Effector CD8-positive, alpha-beta T cell (primary cell): ENCODE data around the gene NID2.

Source experiments
- DNase-seq: peaks from one replicate; lab custom pipeline; 2025; lab: John Stamatoyannopoulos, UW

Gene NID2

DNA sequence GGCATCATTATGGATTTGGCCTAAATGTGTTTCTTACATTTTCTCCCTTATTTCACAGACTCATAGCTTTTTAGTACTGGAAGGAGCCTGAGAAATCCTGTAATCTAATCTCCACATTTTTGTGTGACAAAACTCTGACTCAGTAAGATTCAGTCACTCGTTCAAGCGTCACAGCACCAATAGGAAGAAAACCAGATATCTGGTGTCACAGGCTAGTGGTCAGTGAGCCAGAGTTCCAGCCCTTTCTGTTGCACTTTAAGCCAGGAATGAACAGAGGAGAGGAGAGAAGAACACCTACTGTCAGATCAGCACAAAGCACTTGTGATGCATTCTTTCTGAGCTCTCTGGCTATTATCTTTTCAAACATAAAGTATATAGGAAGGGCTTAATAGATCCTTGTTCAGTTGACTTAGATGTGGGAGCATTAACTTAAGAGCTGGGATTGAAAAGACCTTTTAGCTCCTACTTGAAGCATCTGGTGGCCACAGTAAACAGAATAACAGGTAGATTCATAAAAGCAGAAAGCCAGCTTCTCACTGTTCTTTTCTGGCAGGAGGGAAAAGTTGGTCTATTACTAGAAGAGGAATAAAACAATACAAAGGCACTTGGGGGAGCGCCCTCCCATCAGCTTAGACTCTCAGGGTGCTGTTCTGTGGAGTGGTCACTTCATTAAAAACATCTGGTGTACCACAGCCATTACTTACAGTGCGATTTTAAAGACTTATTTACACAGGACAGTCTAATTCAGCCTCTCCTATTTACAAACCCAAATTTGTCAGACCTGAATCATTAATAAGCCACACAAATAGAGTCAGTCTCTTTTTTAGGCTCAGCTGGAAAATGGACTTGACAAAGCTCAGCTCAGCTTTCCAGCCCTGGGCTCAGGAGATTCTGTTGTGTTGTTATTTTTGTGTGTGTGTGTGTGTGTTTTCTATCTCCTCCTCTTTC lies 12.2 kb upstream of the NID2 start:
- DNase-seq: no peak

DNA sequence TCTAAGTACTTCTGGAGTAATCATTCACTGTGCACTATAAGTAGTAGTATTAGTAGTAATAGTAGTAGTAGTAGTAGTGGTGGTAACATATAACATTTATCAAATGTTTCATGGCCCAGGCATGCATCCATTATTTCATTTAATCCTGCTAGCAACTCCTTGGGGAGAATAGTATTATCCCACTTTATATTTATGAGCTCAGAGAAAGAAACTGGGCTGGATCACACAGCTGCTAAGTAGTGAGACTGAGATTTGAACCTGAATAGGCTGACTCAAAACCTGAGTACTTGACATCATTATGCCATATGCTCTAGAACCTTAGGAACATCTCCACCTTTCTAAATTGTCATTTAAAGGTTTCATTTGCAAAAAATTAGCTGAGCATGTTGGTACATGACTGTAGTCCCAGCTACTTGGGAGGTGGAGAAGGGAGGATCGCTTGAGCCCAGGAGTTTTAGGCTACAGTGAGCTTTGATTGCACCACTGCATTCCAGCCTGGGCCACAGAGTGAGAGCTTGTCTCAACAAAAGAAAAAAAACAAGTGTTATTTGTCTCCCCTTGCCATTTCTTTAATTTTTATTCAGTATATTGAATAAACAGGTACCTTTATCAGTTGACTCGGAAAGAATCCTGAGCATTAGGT lies 11.4 kb upstream of the NID2 start:
- no peak for DNase-seq

DNA sequence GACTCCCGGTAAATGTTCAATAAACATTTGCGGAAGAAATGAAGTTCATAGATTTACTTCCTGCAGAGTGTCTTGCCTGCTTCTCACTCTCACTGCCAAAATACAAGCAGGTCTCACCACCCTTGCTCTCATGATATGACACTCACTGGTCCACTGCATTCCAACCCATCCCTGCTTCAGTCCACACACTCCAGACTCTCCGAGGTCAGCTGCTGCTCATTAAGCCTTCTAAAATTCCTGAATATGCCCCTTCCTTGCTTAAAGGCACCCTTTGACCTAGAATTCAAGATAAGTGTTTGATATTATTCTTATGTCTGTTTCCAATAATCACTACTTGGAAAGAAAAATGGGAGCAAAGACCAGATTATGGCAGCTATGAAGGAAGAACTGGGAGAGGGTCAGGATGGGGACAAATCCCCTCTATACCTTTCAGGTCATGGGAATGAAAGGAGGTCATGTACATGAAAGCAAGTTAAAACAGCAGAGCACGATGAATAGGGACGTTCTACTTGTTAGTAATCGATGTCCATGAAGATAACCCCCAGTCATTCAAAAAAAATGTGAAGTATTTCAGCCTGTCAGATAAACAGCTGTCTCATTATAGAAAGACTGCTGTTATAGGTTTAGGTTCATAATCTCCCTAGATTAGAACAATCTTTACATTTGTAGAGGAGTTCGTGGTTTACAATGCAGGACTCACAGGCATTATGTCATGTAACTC lies 10.5 kb upstream of the NID2 start:
- no peak for DNase-seq

DNA sequence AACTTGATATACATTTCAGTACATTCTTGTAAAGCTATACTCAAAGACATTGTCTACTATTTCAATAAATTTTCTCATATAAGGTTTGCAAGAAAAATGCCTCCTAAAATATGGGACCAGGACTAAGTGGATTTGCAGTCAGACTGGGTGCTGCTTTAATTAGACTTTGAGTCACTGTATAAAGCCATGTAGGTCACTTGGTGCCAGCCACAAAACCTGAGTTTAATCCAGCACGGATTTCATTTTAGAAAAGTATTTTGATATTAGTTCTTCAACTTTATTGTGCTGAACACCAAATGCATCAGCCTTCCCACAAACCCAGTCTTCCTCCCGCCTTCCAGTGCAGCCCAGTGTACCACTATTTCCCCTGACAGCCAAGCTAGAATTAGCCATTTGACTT lies 9.9 kb upstream of the NID2 start:
- DNase-seq: no peak

DNA sequence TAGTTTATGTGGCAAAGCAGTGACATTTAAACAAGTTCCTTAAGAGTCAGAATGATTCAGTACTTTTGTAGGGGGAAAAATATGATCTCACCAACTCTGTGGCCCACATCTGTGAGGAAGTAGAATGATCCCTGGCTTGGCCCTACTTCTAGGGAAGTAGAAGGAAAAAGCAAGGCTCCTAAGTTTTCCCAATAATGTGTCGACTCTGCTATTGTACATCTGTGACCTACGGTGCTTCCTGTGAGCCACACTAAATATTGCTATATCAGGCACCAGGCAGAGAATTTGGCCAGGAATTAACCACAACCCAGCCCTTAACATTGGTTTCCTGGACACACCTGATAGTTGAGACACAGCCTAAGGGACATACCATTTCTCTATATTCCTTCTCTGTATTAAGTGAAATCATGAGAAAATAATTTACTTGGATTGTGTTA lies 9.3 kb upstream of the NID2 start:
- no peak for DNase-seq

DNA sequence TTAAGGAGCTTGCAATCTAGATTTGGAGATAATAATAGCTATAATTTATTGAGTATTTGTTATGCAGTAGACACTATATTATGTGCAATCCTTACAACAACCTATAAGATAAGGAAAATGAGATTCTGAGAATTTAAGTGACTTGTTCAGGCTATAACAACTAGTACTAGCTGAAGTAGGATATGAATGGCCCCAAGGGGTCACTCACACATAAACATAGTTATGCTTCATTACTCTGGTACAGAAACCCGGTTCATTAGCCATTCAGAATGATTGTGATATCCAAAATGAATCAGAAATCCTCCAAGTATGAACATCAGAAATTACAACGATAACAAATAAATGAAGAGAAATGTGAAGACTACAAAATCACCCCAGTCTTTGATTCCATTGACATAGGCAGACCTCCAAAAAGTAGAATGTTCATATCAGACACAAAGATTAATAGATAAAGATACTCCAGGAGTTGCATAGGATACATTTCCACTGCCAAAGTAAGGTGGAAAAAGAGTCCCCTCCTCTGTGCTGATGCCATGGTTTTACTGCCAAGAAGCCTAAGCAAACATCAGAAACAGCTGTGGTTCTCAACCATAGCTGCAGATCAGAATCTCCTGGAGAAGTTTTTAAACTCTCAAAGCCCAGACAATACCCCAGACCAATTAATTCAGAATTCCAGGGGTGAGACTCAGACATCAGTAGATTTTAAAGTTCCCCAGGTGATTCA lies 8.6 kb upstream of the NID2 start:
- no peak for DNase-seq

DNA sequence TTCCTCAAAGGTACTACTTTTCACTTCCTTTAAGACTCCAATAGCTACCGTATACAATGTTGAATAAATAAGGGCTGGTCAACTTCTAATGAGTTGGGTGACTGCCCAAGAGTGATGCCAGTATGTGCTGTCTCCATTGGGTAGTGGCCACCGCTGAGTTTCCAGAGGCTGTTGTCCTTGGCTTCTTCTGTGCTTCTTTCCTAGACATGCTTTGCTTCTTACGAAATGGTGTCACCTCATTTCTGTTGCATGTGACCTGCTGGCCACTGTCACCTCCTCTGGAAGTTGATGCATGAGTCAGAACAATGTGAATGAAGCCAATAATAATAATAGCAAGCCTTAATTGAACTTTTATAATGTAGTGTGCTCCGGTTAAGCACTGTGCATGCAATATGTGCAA lies 7.5 kb upstream of the NID2 start:
- no peak for DNase-seq

DNA sequence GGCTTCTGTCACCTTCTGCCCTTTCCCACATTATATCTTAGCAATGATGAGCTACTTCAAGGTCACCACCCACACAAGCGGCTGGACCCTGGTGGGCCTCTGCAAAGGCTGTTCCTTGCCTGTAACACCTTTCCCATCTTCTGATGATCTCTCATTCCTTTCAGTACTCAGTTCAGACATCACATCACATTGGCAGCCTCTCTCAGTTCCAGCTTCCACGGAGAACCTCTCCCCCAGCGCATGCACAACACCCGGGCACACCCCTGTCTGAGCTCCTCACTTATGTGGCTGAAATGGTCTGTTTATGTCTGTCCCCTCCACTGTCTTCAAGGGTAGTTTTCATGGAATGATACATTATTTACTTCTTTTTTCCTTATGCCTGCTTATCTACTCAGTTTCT lies 6.5 kb upstream of the NID2 start:
- no peak for DNase-seq

DNA sequence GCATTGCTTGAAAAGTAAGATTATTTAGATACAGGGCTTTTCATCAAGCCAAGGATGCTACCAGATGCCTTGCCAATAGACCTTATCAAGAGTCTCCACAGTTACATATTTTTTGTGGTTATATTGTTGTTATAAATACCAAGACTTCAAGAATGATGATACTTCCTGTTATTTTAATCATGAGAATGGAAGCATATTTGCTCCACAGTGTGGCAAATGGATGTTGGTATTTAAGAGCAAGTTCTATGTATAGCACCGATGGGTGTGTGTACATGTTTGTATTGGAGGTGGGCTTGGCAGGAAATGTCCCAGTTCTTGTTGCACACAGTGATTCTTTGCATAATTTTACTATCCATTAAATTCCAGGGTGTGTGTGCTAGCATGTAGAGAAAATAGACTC lies 4.4 kb upstream of the NID2 start:
- no peak for DNase-seq

DNA sequence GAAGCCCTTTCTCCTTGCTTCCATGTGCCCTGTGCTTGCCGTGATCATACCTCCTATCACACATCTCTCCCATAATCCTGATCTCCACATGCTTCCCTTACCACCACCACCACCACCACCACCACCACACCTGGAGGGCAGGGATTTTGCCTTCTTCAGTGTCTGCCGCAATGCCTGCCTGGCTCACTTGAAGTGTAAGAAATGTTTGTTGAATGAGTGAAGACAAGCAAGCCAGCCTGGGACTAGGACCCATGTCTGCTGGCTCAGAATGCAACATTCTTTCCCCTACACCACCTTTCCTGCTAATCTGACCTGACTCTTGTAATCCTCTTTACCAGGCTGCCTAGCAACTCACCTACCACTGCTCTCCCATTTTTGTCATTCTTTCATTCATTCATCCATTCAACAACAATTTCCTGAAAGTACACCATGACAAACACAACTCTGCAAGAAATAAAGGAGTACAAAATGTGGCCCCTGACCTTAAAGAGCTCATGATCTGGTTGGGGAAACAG lies 3.5 kb upstream of the NID2 start:
- DNase-seq: no peak

DNA sequence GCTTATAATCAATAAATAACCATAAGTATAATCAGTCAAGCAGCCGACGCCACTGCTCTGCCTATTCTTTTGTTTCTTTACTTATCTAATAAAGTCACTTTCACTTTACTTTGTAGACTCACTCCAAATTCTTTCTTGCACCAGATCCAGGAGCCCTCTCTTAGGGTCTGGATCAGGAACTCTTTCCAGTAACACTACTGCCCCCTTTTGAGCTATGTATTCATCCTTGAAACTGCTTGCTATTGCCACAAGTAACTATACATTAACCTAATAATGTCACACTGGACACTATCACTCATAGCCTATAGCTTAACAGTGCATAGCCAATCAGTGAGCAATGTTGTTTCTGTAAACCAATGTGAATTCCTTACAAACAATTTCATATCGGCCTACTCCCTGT lies 2.8 kb upstream of the NID2 start:
- DNase-seq: no peak

DNA sequence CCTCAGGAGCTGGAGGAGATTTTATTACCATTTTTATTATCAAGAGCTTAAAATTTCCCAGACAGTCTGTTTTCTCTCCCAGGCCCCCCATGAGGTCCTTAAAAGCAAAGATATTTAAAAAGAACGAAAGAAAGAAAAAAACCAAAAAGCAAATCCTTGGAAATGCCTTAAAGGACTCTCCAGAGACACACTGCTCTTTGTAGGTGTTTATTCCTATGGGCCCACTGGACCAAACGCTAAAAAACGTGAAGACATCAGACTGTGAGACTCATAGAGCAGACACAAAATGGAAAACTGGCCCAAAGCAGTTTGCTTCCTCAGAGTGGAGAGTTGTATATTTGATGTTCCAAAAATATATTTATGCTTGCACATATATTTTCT lies 1.2 kb upstream of the NID2 start:
- no peak for DNase-seq

DNA sequence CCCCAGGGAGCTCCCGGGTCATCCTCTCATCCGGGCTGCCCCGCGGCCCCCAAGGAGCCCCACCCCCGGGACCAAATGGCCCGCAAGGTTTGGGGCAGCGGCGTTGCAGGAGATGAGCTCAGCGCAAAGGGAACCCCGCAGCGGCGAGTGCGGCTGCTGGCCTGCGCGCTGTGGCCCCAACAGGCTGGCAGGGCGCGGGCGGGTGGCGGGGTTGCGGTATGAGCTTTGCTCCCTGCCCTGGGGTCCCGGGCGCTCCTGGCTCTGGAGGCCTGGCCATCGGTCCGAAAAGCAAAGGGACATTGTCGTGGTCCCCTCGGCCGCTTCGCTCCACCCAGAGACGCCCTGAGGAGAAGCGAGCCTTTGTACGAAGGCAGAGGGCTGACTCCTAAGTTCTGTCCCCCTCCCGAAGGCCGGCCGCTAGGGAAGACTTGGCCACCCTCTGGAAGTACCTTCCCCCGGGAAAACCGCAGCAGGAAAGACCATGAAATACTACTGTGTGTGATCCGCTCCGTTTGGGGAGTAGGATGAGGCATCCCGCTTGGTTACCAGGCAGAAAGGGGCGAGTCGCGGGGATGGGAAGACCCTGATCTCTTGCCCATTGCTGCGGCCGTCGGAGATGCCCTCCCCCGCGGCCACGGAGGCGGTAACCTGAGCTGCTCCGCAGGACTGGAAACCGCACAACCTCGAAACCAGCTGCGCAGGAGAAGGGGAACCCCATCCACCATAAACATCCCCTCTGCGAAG lies 620 bp upstream of the NID2 start:
- DNase-seq: no peak

DNA sequence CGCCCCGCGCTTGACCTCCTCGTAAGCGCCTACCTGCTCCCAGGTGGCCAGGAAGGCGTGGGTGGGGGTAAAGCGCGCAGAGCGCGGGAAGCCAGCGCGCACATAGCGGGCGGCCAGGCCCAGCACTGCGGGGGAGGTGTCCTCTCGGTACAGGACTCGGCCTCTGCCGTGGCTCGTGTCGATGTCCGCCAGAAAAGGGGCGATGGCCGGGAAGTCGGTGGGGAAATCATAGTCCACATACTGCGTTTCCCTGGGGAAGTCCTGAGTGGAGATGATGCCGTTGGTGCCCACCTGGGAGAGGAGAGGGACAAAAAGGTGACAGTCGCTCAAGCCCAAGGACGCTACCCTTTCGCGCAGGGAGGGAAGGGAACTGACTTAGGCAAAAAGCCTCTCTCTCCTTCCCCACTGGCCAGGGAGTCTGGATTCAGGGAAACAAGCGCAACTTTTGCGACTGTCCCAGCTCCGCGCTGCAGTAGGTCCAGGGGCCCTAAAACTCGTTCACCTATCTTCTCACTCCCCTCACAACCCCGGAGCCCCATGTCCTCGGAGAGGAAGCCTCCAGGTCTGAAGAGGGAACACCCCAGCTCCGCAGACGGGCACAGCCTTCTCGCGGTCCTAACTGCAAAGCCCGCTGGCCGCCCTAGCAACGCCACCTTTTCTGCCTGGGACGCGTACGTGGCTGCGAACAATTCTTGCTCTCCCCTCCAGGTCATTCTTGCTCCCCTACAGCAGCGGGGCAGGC lies 815 bp downstream of the NID2 start:
- no peak for DNase-seq

DNA sequence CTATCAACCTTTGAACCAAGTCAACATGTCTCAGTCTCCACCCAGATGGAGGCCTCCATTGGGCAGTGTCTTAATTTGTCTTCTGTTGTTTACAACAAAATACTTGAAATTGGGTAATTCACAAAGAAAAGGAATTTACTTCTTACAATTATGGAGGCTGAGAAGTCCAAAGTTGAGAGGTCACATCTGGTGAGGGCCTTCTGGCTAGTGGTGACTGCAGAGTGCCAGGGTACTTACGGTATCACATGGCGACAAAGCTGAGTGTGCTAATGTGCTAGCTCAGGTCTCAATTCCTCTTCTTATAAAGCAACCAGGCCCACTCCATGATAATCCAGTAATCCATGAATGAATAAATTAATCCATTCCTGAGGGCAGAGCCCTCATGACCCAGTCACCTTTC lies 4.7 kb downstream of the NID2 start:
- DNase-seq: no peak

DNA sequence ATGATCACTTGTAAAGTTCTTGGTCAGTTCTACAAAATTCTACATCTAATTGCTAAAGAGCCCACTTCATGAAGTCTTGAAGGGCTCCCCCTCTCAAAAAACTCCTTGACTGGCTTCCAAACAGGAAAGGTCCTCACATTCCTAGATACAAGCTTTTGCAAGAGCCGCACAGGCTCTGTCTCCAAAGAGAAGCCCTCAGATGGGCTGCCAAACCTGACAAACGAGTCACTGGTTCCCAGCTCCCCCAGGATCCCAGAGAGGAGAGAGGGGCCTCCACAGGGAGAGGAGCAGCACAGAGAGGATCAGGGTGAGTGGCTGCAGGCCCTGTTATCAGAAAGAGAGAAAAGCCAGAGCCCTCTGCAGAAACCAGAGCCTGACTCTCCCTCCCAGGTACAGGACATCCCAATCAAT lies 5.8 kb downstream of the NID2 start:
- no peak for DNase-seq

DNA sequence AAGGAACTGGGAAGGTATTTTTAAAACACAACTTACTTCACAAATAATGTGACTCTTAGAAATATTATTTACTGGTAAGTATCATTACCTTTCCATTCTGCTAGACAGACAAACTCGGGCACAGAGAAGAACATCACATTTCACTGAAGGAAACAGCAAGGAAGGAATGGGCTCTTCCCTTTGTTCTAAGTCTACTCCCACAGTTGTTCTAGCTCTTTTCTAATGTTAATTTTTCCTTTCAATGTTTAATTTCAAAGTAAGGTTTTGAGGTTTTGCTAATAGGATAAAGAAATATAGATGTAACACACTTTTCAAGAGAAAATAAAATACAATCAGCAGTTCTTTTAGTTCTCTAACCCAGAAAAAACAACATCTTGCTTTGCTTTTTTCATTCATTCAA lies 7.0 kb downstream of the NID2 start:
- no peak for DNase-seq

DNA sequence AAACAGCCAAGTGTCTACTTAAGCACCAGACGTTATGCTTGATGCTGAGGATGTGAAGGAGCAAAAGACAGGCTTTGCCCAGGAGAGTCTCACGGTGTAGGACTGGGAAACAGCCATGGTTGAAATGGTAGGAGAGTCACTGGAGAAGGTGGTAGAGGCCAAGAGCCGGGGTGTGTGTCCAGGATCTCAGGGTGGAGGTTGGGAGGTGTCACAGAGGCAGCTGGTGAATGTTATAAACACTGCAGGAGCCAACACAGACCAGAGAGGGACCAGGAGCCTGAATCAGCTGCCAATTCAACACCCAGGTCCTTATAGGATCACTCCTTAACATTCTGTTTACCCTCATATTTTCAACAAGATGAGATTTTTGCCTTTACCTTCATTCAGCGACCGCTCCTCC lies 7.5 kb downstream of the NID2 start:
- DNase-seq: no peak

DNA sequence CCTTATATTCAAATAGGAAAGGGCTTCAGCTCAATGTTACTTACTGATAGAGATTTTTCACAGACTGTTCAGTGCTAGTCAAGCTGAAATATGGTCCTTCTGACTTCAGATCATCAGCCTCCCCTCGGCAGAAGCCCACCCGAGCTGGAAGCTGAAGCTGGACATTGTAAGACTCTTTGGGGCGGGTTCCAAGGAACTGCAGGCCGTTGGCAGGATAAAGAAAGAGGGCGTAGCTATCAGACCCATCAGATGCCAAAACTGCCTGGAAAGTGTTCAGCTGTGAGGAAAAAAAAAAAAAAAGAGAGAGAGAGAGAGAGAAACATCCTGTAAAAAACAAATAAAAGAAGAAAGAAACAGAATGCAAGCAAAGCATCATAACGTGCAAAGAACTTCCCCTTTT lies 8.8 kb downstream of the NID2 start:
- DNase-seq: no peak

DNA sequence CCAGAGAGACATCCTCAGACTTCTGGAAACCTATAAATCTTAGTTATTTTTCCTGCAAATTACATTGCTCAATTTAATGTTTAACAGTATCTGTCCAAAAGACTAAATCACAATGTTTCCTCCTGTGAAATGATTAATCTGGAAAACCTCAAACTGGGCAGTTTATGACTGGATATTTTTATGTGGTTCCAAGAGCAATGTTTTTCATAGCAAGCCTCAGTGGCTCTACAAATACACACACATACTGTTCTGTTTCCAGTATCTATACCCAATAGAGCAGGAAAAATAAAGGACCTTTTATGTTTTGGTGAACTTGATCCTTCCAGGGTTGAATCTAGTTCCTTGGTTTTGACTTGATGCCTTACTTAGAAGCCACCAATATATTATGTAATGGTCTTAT lies 9.2 kb downstream of the NID2 start:
- no peak for DNase-seq

DNA sequence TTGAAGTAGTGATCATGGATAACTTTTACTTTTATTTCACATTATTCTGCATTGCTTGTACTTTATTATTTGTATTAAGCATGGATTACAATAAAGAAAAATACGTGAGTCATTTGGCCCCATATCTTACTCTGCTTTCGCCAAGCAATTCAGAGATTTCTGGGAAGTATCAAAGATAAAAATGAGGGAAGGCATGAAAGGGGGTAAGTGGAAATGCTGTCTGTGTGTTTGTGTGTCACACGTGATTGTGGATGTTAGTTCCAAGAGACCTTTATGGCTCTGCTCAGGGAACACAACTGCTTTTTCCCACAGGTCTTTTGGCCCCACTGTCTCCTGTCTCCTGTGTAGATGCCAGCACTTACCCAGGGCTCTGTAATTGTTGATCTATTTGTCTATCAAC lies 10.5 kb downstream of the NID2 start:
- no peak for DNase-seq
